Fibroblast of lung (primary cell): Measurements from ENCODE around the gene KCNK7. TPM values are rescaled to one million over a fixed set of nuclear protein-coding genes. Genes with fewer than 3 reads are reported as not detected.

ENCODE experiments used
- DNase-seq, 2 donors: peaks; one replicate each; pipeline versions ENCODE4 v3.0.0 to v3.0.0-alpha.2; 2010; ENCODE audit warnings: low read depth in 2 of 2
- H2AFZ ChIP-seq: 2 replicates; pipeline ENCODE4 v1.5.1; 2012; ENCODE audit warnings: low read length, control low read depth, inconsistent platforms
- H3K27ac ChIP-seq: 2 replicates; pipeline ENCODE4 v1.5.1; 2011; ENCODE audit warnings: low read length, control low read depth; ENCODE audit not compliant: insufficient read depth
- H3K27me3 ChIP-seq: 2 replicates; pipeline ENCODE4 v1.5.1; 2011; ENCODE audit warnings: mild to moderate bottlenecking, low read length; ENCODE audit not compliant: control insufficient read depth, insufficient read depth
- H3K36me3 ChIP-seq: 2 replicates; pipeline ENCODE4 v1.5.1; 2011; ENCODE audit warnings: low read length; ENCODE audit not compliant: control insufficient read depth, insufficient read depth
- H3K4me1 ChIP-seq: 2 replicates; pipeline ENCODE4 v1.5.1; 2011; ENCODE audit warnings: low read length; ENCODE audit not compliant: control insufficient read depth, insufficient read depth; ENCODE audit errors: extremely low read depth
- H3K4me2 ChIP-seq: 2 replicates; pipeline ENCODE4 v1.5.1; 2011; ENCODE audit warnings: low read length, control low read depth; ENCODE audit not compliant: insufficient read depth; ENCODE audit errors: extremely low read depth
- H3K4me3 ChIP-seq, 4 experiments: fragments of 200-600 bp in 1 of 4; sonication (generic) in 1 of 4; replicated peaks in 1 of 4; 2 replicates each; pipeline ENCODE4 v1.5.1; 2011 to 2016; ENCODE audit warnings: low read length in 4 of 4, low read depth in 3 of 4, mild to moderate bottlenecking in 3 of 4, control low read depth in 2 of 4, inconsistent platforms in 1 of 4, mixed read lengths in 1 of 4; ENCODE audit not compliant: insufficient read depth in 1 of 4; ENCODE audit errors: control extremely low read depth in 1 of 4
- H3K79me2 ChIP-seq: 2 replicates; pipeline ENCODE4 v1.5.1; 2012; ENCODE audit warnings: mild to moderate bottlenecking, low read length, inconsistent platforms; ENCODE audit not compliant: control insufficient read depth, insufficient read depth
- H3K9ac ChIP-seq: 2 replicates; pipeline ENCODE4 v1.5.1; 2011; ENCODE audit warnings: mild to moderate bottlenecking, low read length, control low read depth; ENCODE audit not compliant: insufficient read depth
- H3K9me3 ChIP-seq: 2 replicates; pipeline ENCODE4 v1.5.1; 2012; ENCODE audit warnings: low read depth, low read length; ENCODE audit not compliant: control insufficient read depth, insufficient read depth
- H4K20me1 ChIP-seq: 2 replicates; pipeline ENCODE4 v1.5.1; 2011; ENCODE audit warnings: low read length; ENCODE audit not compliant: control insufficient read depth, insufficient read depth; ENCODE audit errors: extremely low read depth
- CTCF ChIP-seq, 2 donors: IDR thresholded peaks in 1 of 2; conservative IDR thresholded peaks in 1 of 2; 1 replicate in 1 of 2; 2 replicates in 1 of 2; pipeline ENCODE4 v1.5.1; 2011 to 2012; ENCODE audit warnings: low read length in 2 of 2, control low read depth in 1 of 2, inconsistent platforms in 1 of 2, low read depth in 1 of 2, mild to moderate bottlenecking in 1 of 2
- EZH2 ChIP-seq: IDR thresholded peaks from 2 replicates; pipeline ENCODE4 v1.5.1; 2012; ENCODE audit warnings: low read length, control low read depth, mild to moderate bottlenecking; ENCODE audit errors: missing control alignments
- polyA plus RNA-seq, 2 donors: library from polyadenylated mRNA; depleted of rRNA in 1 of 2; stranded (reverse) in 1 of 2; unstranded in 1 of 2; fragments of >200 nt; gene quantifications; 2 replicates each; pipeline ENCODE4 v1.2.1, GENCODE V29; 2011 to 2012; ENCODE audit warnings: missing spikeins in 1 of 2
- total RNA-seq: library from RNA; depleted of rRNA; stranded (reverse); fragments of >200 nt; gene quantifications from 2 replicates; pipeline ENCODE4 v1.2.1, GENCODE V29; 2014

Gene KCNK7
- total and polyA plus RNA-seq, 2 donors (not counting 1 experiment from before 2014, with no cell fraction given): not detected

DNA sequence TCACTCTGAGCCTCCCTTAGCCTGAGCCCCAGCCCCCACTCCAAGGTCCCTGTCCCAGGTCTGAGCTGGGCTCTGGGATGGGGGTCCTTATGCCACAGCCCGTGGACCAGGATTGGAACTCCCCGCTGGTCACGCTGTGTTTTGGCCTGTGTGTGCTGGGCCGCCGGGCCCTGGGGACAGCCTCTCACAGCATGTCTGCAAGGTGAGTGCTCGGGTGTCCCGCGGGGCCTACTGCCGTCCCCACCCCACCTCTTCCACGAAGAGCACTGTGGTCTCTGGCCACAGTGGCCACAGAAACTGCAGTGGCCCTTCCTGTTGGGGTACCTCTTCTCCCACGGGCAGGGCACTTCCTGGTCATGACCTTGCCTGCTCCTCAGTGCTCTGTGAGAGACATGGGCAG is 38.8 kb upstream of the KCNK7 start:
- Histone ChIP-seq H3K9me3 (no peaks in the 10 kb centered on the region), H3K9ac (no peak overlapping the region), H2AFZ (no peak overlapping the region), H3K4me3 (no peak overlapping the region), H3K4me2 (no peak overlapping the region), H3K36me3 (peaks cover 39% of the 10 kb centered on the region), H3K27me3 (no peaks in the 10 kb centered on the region), H3K27ac (no peak overlapping the region), H3K79me2 (no peaks in the 10 kb centered on the region), H3K4me1 (peaks cover 12% of the 10 kb centered on the region), H4K20me1 (no peaks in the 10 kb centered on the region)
- TF ChIP-seq EZH2: no peak
- no peak for DNase-seq

DNA sequence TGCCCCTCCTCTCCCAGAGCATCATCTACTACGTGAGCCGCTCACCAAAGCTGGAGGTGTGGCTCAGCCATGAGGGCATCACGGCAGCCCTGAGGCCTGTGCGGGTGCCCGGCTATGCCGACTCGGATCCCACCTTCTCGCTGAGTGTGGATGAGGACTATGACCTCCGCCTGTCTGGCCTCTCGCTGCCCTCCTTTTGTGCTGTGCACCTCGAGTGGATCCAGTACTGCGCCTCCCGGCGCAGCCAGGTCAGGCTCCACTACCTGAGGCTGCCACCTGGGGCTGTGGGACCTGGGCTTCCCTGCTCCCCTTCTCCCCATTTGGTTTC is 38.5 kb upstream of the KCNK7 start:
- no peak overlapping the region for H2AFZ ChIP-seq
- no peaks in the 10 kb centered on the region for H4K20me1 ChIP-seq
- no peaks in the 10 kb centered on the region for H3K9me3 ChIP-seq
- H3K4me2 ChIP-seq: no peak overlapping the region
- H3K4me1 ChIP-seq: peaks cover 12% of the 10 kb centered on the region
- H3K27me3 ChIP-seq: no peaks in the 10 kb centered on the region
- no peak overlapping the region for H3K4me3 ChIP-seq
- no peak for DNase-seq
- peaks cover 42% of the 10 kb centered on the region for H3K36me3 ChIP-seq
- no peaks in the 10 kb centered on the region for H3K79me2 ChIP-seq
- H3K27ac ChIP-seq: no peak overlapping the region
- H3K9ac ChIP-seq: no peak overlapping the region
- TF ChIP-seq EZH2 (no peak), CTCF (conservative IDR thresholded peaks at IDR 0.05 in 1 of 2, IDR thresholded peaks at IDR 0.05 in 1 of 2; ENCODE audit: low read depth in 1 of 2, low read length in 2 of 2) (no peak)

- TF ChIP-seq EZH2 (no peak), CTCF (conservative IDR thresholded peaks at IDR 0.05 in 1 of 2, IDR thresholded peaks at IDR 0.05 in 1 of 2; ENCODE audit: low read depth in 1 of 2, low read length in 2 of 2) (no peak)
- no peak for DNase-seq
These were observed 37.9 kb upstream of the KCNK7 start for GRCh38 chr11:65633390-65634108.

More at GRCh38 chr11:65633390-65634108, 37.9 kb upstream of the KCNK7 start:
- Histone ChIP-seq H4K20me1 (no peaks in the 10 kb centered on the region), H3K79me2 (no peaks in the 10 kb centered on the region), H3K27me3 (no peaks in the 10 kb centered on the region), H3K4me2 (no peak overlapping the region), H3K9ac (no peak overlapping the region), H3K27ac (no peak overlapping the region), H3K4me3 (no peak overlapping the region), H3K4me1 (peaks cover 8% of the 10 kb centered on the region), H3K9me3 (no peaks in the 10 kb centered on the region), H2AFZ (no peak overlapping the region), H3K36me3 (peaks cover 42% of the 10 kb centered on the region)
